Endothelial cell of umbilical vein (primary cell): Measurements from ENCODE around the gene TMEM250. TPM values are rescaled to one million over a fixed set of nuclear protein-coding genes. Genes with fewer than 3 reads are reported as not detected.

Source experiments
- BruUV-seq: library from RNA; stranded (reverse); fragments of 400-500 nt; replicated peaks from 2 replicates; lab custom pipeline; 2021; lab: Mats Ljungman, UMichigan
- CTCF ChIA-PET: fragments of 300-600, 350-600 bp; sonication (Branson Sonifier 250); formaldehyde crosslinking; loops from one replicate; lab custom pipeline; 2021; ENCODE audit warnings: antibody characterized with exemption, inconsistent platforms; lab: Charles Lee
- POLR2A ChIA-PET: fragments of 300-600, 350-600 bp; sonication (Branson Sonifier 250); formaldehyde crosslinking; loops from one replicate; lab custom pipeline; 2021; ENCODE audit warnings: antibody characterized with exemption, inconsistent platforms; lab: Charles Lee
- DNase-seq: peaks from one replicate; pipeline ENCODE4 v3.0.0-alpha.2; 2011; ENCODE audit warnings: low read depth, low spot score
- FAIRE-seq: peaks from 2 replicates; lab custom pipeline; 2011; peaks lifted over from hg19 to GRCh38; lab: Jason Lieb, UNC
- H2AFZ ChIP-seq: 2 replicates; pipeline ENCODE4 v1.6.0; 2012; ENCODE audit warnings: low read depth, low read length, control low read depth, inconsistent platforms
- H3K27ac ChIP-seq: 2 replicates; pipeline ENCODE4 v1.5.1; 2011; ENCODE audit warnings: low read depth, mild to moderate bottlenecking, control low read depth, low read length, moderate library complexity; ENCODE audit not compliant: insufficient read depth
- H3K27me3 ChIP-seq, 2 experiments: 2 replicates each; pipeline versions ENCODE4 v1.6.0 to v1.6.1; 2011; ENCODE audit warnings: low read length in 2 of 2, mixed read lengths in 1 of 2; ENCODE audit not compliant: control insufficient read depth in 2 of 2, insufficient read depth in 2 of 2
- H3K36me3 ChIP-seq, 2 experiments: 2 replicates in 1 of 2; 3 replicates in 1 of 2; pipeline ENCODE4 v1.5.1; 2011; ENCODE audit warnings: low read length in 2 of 2, mild to moderate bottlenecking in 1 of 2, moderate library complexity in 1 of 2; ENCODE audit not compliant: control insufficient read depth in 2 of 2, insufficient read depth in 2 of 2; ENCODE audit errors: extremely low read depth in 1 of 2
- H3K4me1 ChIP-seq: 3 replicates; pipeline ENCODE4 v1.5.1; 2011; ENCODE audit warnings: mild to moderate bottlenecking, low read length; ENCODE audit not compliant: control insufficient read depth, insufficient read depth; ENCODE audit errors: extremely low read depth
- H3K4me2 ChIP-seq: 2 replicates; pipeline ENCODE4 v1.6.1; 2011; ENCODE audit warnings: low read length, control low read depth, mixed read lengths; ENCODE audit not compliant: insufficient read depth
- H3K4me3 ChIP-seq, 3 experiments: fragments of 200-600 bp in 1 of 3; sonication (generic), shearing (Covaris generic) in 1 of 3; replicated peaks in 1 of 3; 2 replicates each; pipeline ENCODE4 v1.5.1; 2011 to 2016; ENCODE audit warnings: control low read depth in 3 of 3, low read length in 3 of 3, mild to moderate bottlenecking in 2 of 3, inconsistent platforms in 1 of 3, low read depth in 1 of 3, moderate library complexity in 1 of 3; ENCODE audit not compliant: insufficient read depth in 1 of 3
- H3K79me2 ChIP-seq: 2 replicates; pipeline ENCODE4 v1.6.0; 2012; ENCODE audit warnings: low read length, inconsistent platforms; ENCODE audit not compliant: control insufficient read depth, insufficient read depth
- H3K9ac ChIP-seq: replicated peaks from 2 replicates; pipeline ENCODE3; 2011; ENCODE audit warnings: low read length, control low read depth; ENCODE audit not compliant: insufficient read depth; ENCODE audit errors: extremely low read depth
- H3K9me1 ChIP-seq: replicated peaks from 3 replicates; pipeline ENCODE4 v1.6.0; 2011; ENCODE audit warnings: mild to moderate bottlenecking, low read length; ENCODE audit not compliant: control insufficient read depth, insufficient read depth; ENCODE audit errors: extremely low read depth
- H3K9me3 ChIP-seq: replicated peaks from 2 replicates; pipeline ENCODE4 v1.5.1; 2012; ENCODE audit warnings: low read length, inconsistent platforms; ENCODE audit not compliant: control insufficient read depth, insufficient read depth
- H4K20me1 ChIP-seq: replicated peaks from 2 replicates; pipeline ENCODE3; 2011; ENCODE audit warnings: mild to moderate bottlenecking, low read length; ENCODE audit not compliant: control insufficient read depth, insufficient read depth; ENCODE audit errors: extremely low read depth
- CTCF ChIP-seq, 2 donors: IDR thresholded peaks; 1 replicate in 1 of 2; 2 replicates in 1 of 2; pipeline ENCODE4 v1.5.1; 2011; ENCODE audit warnings: low read length in 2 of 2, mild to moderate bottlenecking in 2 of 2, moderate library complexity in 2 of 2, control low read depth in 1 of 2, inconsistent platforms in 1 of 2, low read depth in 1 of 2; ENCODE audit not compliant: insufficient read depth in 1 of 2; ENCODE audit errors: extremely low read depth in 1 of 2
- EZH2 ChIP-seq: IDR thresholded peaks from 2 replicates; pipeline ENCODE4 v1.6.1; 2012; ENCODE audit warnings: borderline replicate concordance, low read depth, mild to moderate bottlenecking, moderate library complexity, low read length, inconsistent platforms; ENCODE audit not compliant: severe bottlenecking
- FOS ChIP-seq: IDR thresholded peaks from 2 replicates; pipeline ENCODE4 v1.6.1; 2011; ENCODE audit warnings: mild to moderate bottlenecking, low read length, moderate library complexity, borderline replicate concordance; ENCODE audit not compliant: insufficient read depth
- GATA2 ChIP-seq: IDR thresholded peaks from 2 replicates; pipeline ENCODE4 v1.7.0; 2011; ENCODE audit warnings: low read depth, mild to moderate bottlenecking, moderate library complexity, mixed read lengths, low read length; ENCODE audit not compliant: insufficient read length, insufficient read depth
- JUN ChIP-seq: IDR thresholded peaks from 2 replicates; pipeline ENCODE4 v1.6.1; 2011; ENCODE audit warnings: borderline replicate concordance, low read depth; ENCODE audit not compliant: insufficient read length, insufficient read depth
- MAX ChIP-seq: IDR thresholded peaks from 2 replicates; pipeline ENCODE4 v1.6.1; 2011; ENCODE audit not compliant: insufficient read depth, insufficient read length
- MYC ChIP-seq: IDR thresholded peaks from one replicate; pipeline ENCODE4 v1.6.1; 2011; ENCODE audit warnings: mild to moderate bottlenecking, low read depth, low read length
- POLR2A ChIP-seq: IDR thresholded peaks from 2 replicates; pipeline ENCODE4 v1.6.1; 2012; ENCODE audit warnings: low read depth, mild to moderate bottlenecking, control low read depth, low read length
- POLR2AphosphoS5 ChIP-seq: IDR thresholded peaks from 2 replicates; pipeline ENCODE4 v1.6.1; 2012; ENCODE audit warnings: low read depth, mild to moderate bottlenecking, control low read depth, low read length, moderate library complexity; ENCODE audit not compliant: insufficient read depth
- dilution Hi-C: fragments of 300-500 bp; cut with MboI; formaldehyde crosslinking; loops from one replicate; pipeline ENCODE4 v1.15.0; 2019; ENCODE audit warnings: low sequenced_read_pairs; ENCODE audit not compliant: extremely low pct_ligation_motif_present
- intact Hi-C: fragments of 100-400 bp; cut with micrococcal nuclease; formaldehyde crosslinking; loops from one replicate; pipeline ENCODE4 v1.10.0; 2022
- polyA plus RNA-seq, 4 experiments: library from polyadenylated mRNA; depleted of rRNA in 3 of 4; stranded (reverse) in 3 of 4; unstranded in 1 of 4; fragments of >200 nt; gene quantifications; 2 replicates each; pipeline versions ENCODE4 v1.2.1 to v1.2.3, GENCODE V29; 2011 to 2012; ENCODE audit warnings: missing spikeins in 1 of 4
- total RNA-seq: library from RNA; stranded (reverse); gene quantifications from 2 replicates; pipeline ENCODE4 v1.2.3, GENCODE V29; 2021

The TMEM250 gene
- total and polyA plus RNA-seq, 2 donors (not counting 3 experiments of a cell fraction or from before 2014, with no cell fraction given): 24.9 to 49.9 TPM

DNA sequence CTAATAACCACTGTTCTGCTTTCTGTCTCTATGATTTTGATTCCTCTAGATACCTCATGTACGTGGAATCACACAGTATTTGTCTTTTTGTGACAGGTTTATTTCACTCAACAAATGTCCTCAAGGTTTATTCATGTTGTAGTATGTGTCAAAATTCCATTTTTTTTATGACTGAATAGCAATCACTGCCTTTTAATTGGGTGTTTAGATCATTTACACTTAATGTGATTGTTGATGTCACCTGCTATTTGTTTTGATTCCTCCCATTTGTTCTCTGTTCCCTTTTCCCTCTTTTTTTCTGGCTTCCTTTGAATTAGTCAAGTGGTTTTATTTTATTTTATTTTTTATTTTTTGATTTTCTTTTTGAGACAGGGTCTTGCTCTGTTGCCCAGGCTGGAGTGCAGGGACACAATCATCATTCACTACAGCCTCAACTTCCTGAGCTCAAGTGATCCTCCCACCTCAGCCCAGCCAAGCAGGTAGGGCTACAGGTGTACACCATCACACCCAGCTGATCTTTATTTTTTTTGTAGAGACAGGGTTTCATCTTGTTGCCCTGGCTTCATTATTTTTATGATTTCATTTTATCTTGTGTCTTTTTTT, 44.7 kb upstream of the TMEM250 start:
- TF ChIP-seq MAX: no peak
- TF ChIP-seq FOS: no peak
- no peak for TF ChIP-seq POLR2A
- no peak for TF ChIP-seq POLR2AphosphoS5
- no peak for TF ChIP-seq EZH2
- no peak for TF ChIP-seq MYC
- no peak for TF ChIP-seq JUN
- TF ChIP-seq CTCF (IDR thresholded peaks at IDR 0.05; ENCODE audit: extremely low read depth in 1 of 2, insufficient read depth in 1 of 2, low read depth in 1 of 2, low read length in 2 of 2): no peak
- TF ChIP-seq GATA2: no peak
- H3K27me3 ChIP-seq: peaks cover 0 to 2% of the 10 kb centered on the region in 2 experiments
- H3K27ac ChIP-seq: no peak overlapping the region
- H3K4me1 ChIP-seq: no peaks in the 10 kb centered on the region
- no peaks in the 10 kb centered on the region for H4K20me1 ChIP-seq
- H3K9me3 ChIP-seq: no peaks in the 10 kb centered on the region
- no peak overlapping the region for H2AFZ ChIP-seq
- H3K4me2 ChIP-seq: no peak overlapping the region
- H3K4me3 ChIP-seq: no peak overlapping the region
- CTCF ChIA-PET: no interaction called here
- intact Hi-C loops (no loop called here), dilution Hi-C loops (no loop called here)
- no peak for DNase-seq
- POLR2A ChIA-PET: no interaction called here
- no peaks in the 10 kb centered on the region for H3K79me2 ChIP-seq
- no TSS peak for BruUV-seq
- no peak overlapping the region for H3K9ac ChIP-seq
- H3K9me1 ChIP-seq: no peaks in the 10 kb centered on the region
- FAIRE-seq: no peak
- no peaks in the 10 kb centered on the region for H3K36me3 ChIP-seq
